ENCODE results near the gene ODAD4.

ODAD4 gene

GRCh38 chr17:41971721-41972523 lies 41.5 kb downstream of the ODAD4 start:
- DNase-seq (ENCODE audit: low read depth), result no peak

- no peak for DNase-seq (ENCODE audit: low read depth)
These were observed 42.4 kb downstream of the ODAD4 start for GRCh38 chr17:41972571-41973407.

GRCh38 chr17:41973408-41973811 lies 43.0 kb downstream of the ODAD4 start:
- no peak for DNase-seq (ENCODE audit: low read depth)

GRCh38 chr17:41974031-41974430 lies 43.6 kb downstream of the ODAD4 start:
- no peak for DNase-seq (ENCODE audit: low read depth)

- DNase-seq (ENCODE audit: low read depth), result no peak
These were observed 44.2 kb downstream of the ODAD4 start for GRCh38 chr17:41974658-41975057.

- DNase-seq (ENCODE audit: low read depth), result no peak
These were observed 45.0 kb downstream of the ODAD4 start for GRCh38 chr17:41975099-41976083.

- DNase-seq (ENCODE audit: low read depth), result no peak
These were observed 45.8 kb downstream of the ODAD4 start for GRCh38 chr17:41976142-41976768.

GRCh38 chr17:41977991-41978390 lies 47.6 kb downstream of the ODAD4 start:
- no peak for DNase-seq (ENCODE audit: low read depth)

GRCh38 chr17:41982026-41982760 lies 51.8 kb downstream of the ODAD4 start:
- no peak for DNase-seq (ENCODE audit: low read depth)

GRCh38 chr17:41984454-41984853 lies 54.0 kb downstream of the ODAD4 start:
- DNase-seq (ENCODE audit: low read depth), result no peak

- no peak for DNase-seq (ENCODE audit: low read depth)
These were observed 55.5 kb downstream of the ODAD4 start for GRCh38 chr17:41985919-41986318.

- no peak for DNase-seq (ENCODE audit: low read depth)
These were observed 56.2 kb downstream of the ODAD4 start for GRCh38 chr17:41986634-41987033.

- DNase-seq (ENCODE audit: low read depth), result no peak
These were observed 57.2 kb downstream of the ODAD4 start for GRCh38 chr17:41987642-41988041.

- no peak for DNase-seq (ENCODE audit: low read depth)
These were observed 58.0 kb downstream of the ODAD4 start for GRCh38 chr17:41988418-41988817.

GRCh38 chr17:41989702-41990419 lies 59.4 kb downstream of the ODAD4 start:
- DNase-seq (ENCODE audit: low read depth), result no peak

- no peak for DNase-seq (ENCODE audit: low read depth)
These were observed 62.2 kb downstream of the ODAD4 start for GRCh38 chr17:41992576-41992975.

GRCh38 chr17:41996855-41997164 lies 66.4 kb downstream of the ODAD4 start:
- DNase-seq (ENCODE audit: low read depth), result no peak

- DNase-seq (ENCODE audit: low read depth), result no peak
These were observed 68.1 kb downstream of the ODAD4 start for GRCh38 chr17:41998497-41998896.

GRCh38 chr17:42000413-42001133 lies 70.2 kb downstream of the ODAD4 start:
- no peak for DNase-seq (ENCODE audit: low read depth)

GRCh38 chr17:42001729-42002128 lies 71.3 kb downstream of the ODAD4 start:
- DNase-seq (ENCODE audit: low read depth), result no peak
